Liver (tissue), 9 donors: ENCODE measurements around the gene CDH13. TPM values are rescaled to one million over a fixed set of nuclear protein-coding genes. Genes with fewer than 3 reads are reported as not detected.

ENCODE experiments used
- DNase-seq: peaks from one replicate; pipeline ENCODE4 v3.0.0-alpha.2; 2017; ENCODE audit warnings: low spot score
- H3K27ac ChIP-seq, 2 donors: one replicate each; pipeline ENCODE4 v1.7.0; 2013; ENCODE audit warnings: inconsistent platforms in 2 of 2, low read length in 2 of 2, control low read depth in 1 of 2, low read depth in 1 of 2, mild to moderate bottlenecking in 1 of 2
- H3K27me3 ChIP-seq, 4 donors: one replicate each; pipeline versions ENCODE4 v1.6.1 to v1.7.0; 2013; ENCODE audit warnings: low read length in 3 of 4, inconsistent platforms in 1 of 4, mild to moderate bottlenecking in 1 of 4, moderate library complexity in 1 of 4; ENCODE audit not compliant: control insufficient read depth in 4 of 4, insufficient read depth in 4 of 4
- H3K36me3 ChIP-seq, 4 donors: one replicate each; pipeline versions ENCODE4 v1.6.1 to v1.7.0; 2013; ENCODE audit warnings: low read length in 3 of 4, mild to moderate bottlenecking in 3 of 4, low read depth in 1 of 4, moderate library complexity in 1 of 4; ENCODE audit not compliant: control insufficient read depth in 4 of 4, insufficient read depth in 3 of 4
- H3K4me1 ChIP-seq, 4 donors: one replicate each; pipeline versions ENCODE4 v1.6.1 to v1.7.0; 2013; ENCODE audit warnings: low read length in 3 of 4, mild to moderate bottlenecking in 3 of 4, moderate library complexity in 1 of 4; ENCODE audit not compliant: control insufficient read depth in 4 of 4, insufficient read depth in 4 of 4
- H3K4me3 ChIP-seq, 3 donors: one replicate each; pipeline versions ENCODE4 v1.6.1 to v1.7.0; 2013; ENCODE audit warnings: low read length in 3 of 3, control low read depth in 1 of 3, low read depth in 1 of 3, mild to moderate bottlenecking in 1 of 3
- H3K9ac ChIP-seq, 2 donors: one replicate each; pipeline ENCODE4 v1.7.0; 2013; ENCODE audit warnings: low read length in 2 of 2, mild to moderate bottlenecking in 2 of 2, moderate library complexity in 2 of 2, control low read depth in 1 of 2, low read depth in 1 of 2
- H3K9me3 ChIP-seq, 4 donors: one replicate each; pipeline versions ENCODE4 v1.6.1 to v1.7.0; 2013; ENCODE audit warnings: low read length in 3 of 4; ENCODE audit not compliant: control insufficient read depth in 4 of 4
- EGR1 ChIP-seq, 2 donors: IDR thresholded peaks; 2 replicates each; pipeline ENCODE4 v1.6.1; 2016 to 2018; ENCODE audit warnings: antibody characterized with exemption in 2 of 2, low read depth in 2 of 2
- FOXA1 ChIP-seq: IDR thresholded peaks from 2 replicates; pipeline ENCODE4 v1.6.1; 2016; ENCODE audit warnings: antibody characterized with exemption
- FOXA2 ChIP-seq: IDR thresholded peaks from 2 replicates; pipeline ENCODE4 v1.6.1; 2016; ENCODE audit warnings: antibody characterized with exemption
- GABPA ChIP-seq, 2 donors: IDR thresholded peaks in 1 of 2; conservative IDR thresholded peaks in 1 of 2; 2 replicates each; pipeline ENCODE4 v1.6.1; 2016; ENCODE audit warnings: antibody characterized with exemption in 2 of 2, mild to moderate bottlenecking in 1 of 2, moderate library complexity in 1 of 2
- HNF4A ChIP-seq, 2 donors: conservative IDR thresholded peaks; 2 replicates each; pipeline ENCODE4 v1.6.1; 2016; ENCODE audit warnings: antibody characterized with exemption in 2 of 2, mild to moderate bottlenecking in 2 of 2
- HNF4G ChIP-seq: IDR thresholded peaks from 2 replicates; pipeline ENCODE4 v1.6.1; 2016; ENCODE audit warnings: antibody characterized with exemption
- JUND ChIP-seq, 2 donors: IDR thresholded peaks; 2 replicates each; pipeline ENCODE4 v1.6.1; 2016; ENCODE audit warnings: antibody characterized with exemption in 2 of 2
- MAX ChIP-seq: IDR thresholded peaks from 2 replicates; pipeline ENCODE4 v1.6.1; 2016; ENCODE audit warnings: antibody characterized with exemption
- NR2F2 ChIP-seq: IDR thresholded peaks from 2 replicates; pipeline ENCODE4 v1.6.1; 2016; ENCODE audit warnings: antibody characterized with exemption
- RAD21 ChIP-seq, 2 donors: IDR thresholded peaks; 2 replicates each; pipeline ENCODE4 v1.6.1; 2016; ENCODE audit warnings: antibody characterized with exemption in 2 of 2, mild to moderate bottlenecking in 2 of 2
- REST ChIP-seq: IDR thresholded peaks from 2 replicates; pipeline ENCODE4 v1.6.1; 2016; ENCODE audit warnings: antibody characterized with exemption, mild to moderate bottlenecking
- RXRA ChIP-seq, 2 donors: IDR thresholded peaks; 2 replicates each; pipeline ENCODE4 v1.6.1; 2017 to 2018; ENCODE audit warnings: antibody characterized with exemption in 2 of 2, mild to moderate bottlenecking in 1 of 2
- SP1 ChIP-seq: IDR thresholded peaks from 2 replicates; pipeline ENCODE4 v1.6.1; 2018; ENCODE audit warnings: antibody characterized with exemption, mild to moderate bottlenecking
- TAF1 ChIP-seq: conservative IDR thresholded peaks from 2 replicates; pipeline ENCODE4 v1.6.1; 2016; ENCODE audit warnings: antibody characterized with exemption, mild to moderate bottlenecking
- ZBTB33 ChIP-seq: IDR thresholded peaks from 2 replicates; pipeline ENCODE4 v1.6.1; 2016; ENCODE audit warnings: antibody characterized with exemption
- WGBS: extraction: QIAGEN DNeasy Blood & Tissue Kit; methylation state at CpG from one replicate; pipeline ENCODE4 v1.1.7; 2013; 5-methylcytosine and 5-hydroxymethylcytosine counted together
- polyA plus RNA-seq, 2 donors: library from polyadenylated mRNA; stranded (reverse) in 1 of 2; unstranded in 1 of 2; fragments of 200-250 nt in 1 of 2; fragments of >200 nt in 1 of 2; fragmentation: Nextera tagmentation in 1 of 2; extraction: Ambion mirVana in 1 of 2; gene quantifications; one replicate each; pipeline versions ENCODE4 v1.2.1 to v1.2.3, GENCODE V29; 2013 to 2015
- total RNA-seq, 2 donors: library from RNA; depleted of rRNA; stranded (reverse); fragments of >200 nt; gene quantifications; one replicate each; pipeline ENCODE4 v1.2.3, GENCODE V29; 2014
- donor health status: healthy.
- donor health status: healthy.
- donor health status: healthy.
- donor health status: healthy.
- donor health status: healthy.

CDH13 gene
- total and polyA plus RNA-seq, 4 donors, result 0.21 to 1.5 (median 0.58) TPM

- WGBS, result 81% methylated on average over 5 of the region's 5 CpGs
- Histone ChIP-seq H3K27ac (no peak overlapping the region), H3K9ac (no peak overlapping the region), H3K4me3 (no peak overlapping the region), H3K27me3 (peaks cover 0 to 6% (median 0%) of the 10 kb centered on the region in 4 donors), H3K36me3 (no peaks in the 10 kb centered on the region), H3K9me3 (no peaks in the 10 kb centered on the region), H3K4me1 (no peaks in the 10 kb centered on the region)
- no peak for TF ChIP-seq REST
- TF ChIP-seq RAD21 (IDR thresholded peaks at IDR 0.05), result no peak
- TF ChIP-seq TAF1, result no peak
- no peak for TF ChIP-seq RXRA (IDR thresholded peaks at IDR 0.05)
- no peak for TF ChIP-seq ZBTB33
- TF ChIP-seq GABPA (IDR thresholded peaks at IDR 0.05 in 1 of 2, conservative IDR thresholded peaks at IDR 0.05 in 1 of 2), result no peak
- no peak for TF ChIP-seq FOXA2
- TF ChIP-seq MAX, result no peak
- no peak for TF ChIP-seq HNF4G
- DNase-seq, result no peak
These were observed 723.7 kb downstream of the CDH13 start for GRCh38 chr16:83350481-83350880.

GRCh38 chr16:83351846-83352245, 725.1 kb downstream of the CDH13 start:
- no peak for DNase-seq
- no peak for TF ChIP-seq SP1
- no peak for TF ChIP-seq EGR1 (IDR thresholded peaks at IDR 0.05; ENCODE audit: low read depth in 2 of 2)
- no peak for TF ChIP-seq FOXA1
- no peak for TF ChIP-seq REST
- TF ChIP-seq JUND (IDR thresholded peaks at IDR 0.05), result no peak
- TF ChIP-seq HNF4A (conservative IDR thresholded peaks at IDR 0.05), result no peak
- TF ChIP-seq NR2F2, result no peak
- TF ChIP-seq HNF4G, result no peak
- TF ChIP-seq RXRA (IDR thresholded peaks at IDR 0.05), result no peak
- no peak for TF ChIP-seq ZBTB33
- no peak for TF ChIP-seq FOXA2
- WGBS, result 55% methylated on average over 2 of the region's 2 CpGs

More at GRCh38 chr16:83351846-83352245, 725.1 kb downstream of the CDH13 start:
- Histone ChIP-seq H3K36me3 (no peaks in the 10 kb centered on the region), H3K27me3 (peaks cover 0 to 6% (median 0%) of the 10 kb centered on the region in 4 donors), H3K4me1 (no peaks in the 10 kb centered on the region), H3K27ac (no peak overlapping the region), H3K4me3 (no peak overlapping the region), H3K9ac (no peak overlapping the region), H3K9me3 (no peaks in the 10 kb centered on the region)
